GM23338 (cell line): ENCODE data around the gene PRG2.

Experiments
- EZH2 ChIP-seq: fragments of 200-600 bp; sonication (generic); IDR thresholded peaks from one replicate; pipeline ENCODE4 v1.8.0; 2017; ENCODE audit warnings: antibody characterized with exemption, mild to moderate bottlenecking, low read depth; ENCODE audit not compliant: unreplicated experiment
- POLR2AphosphoS5 ChIP-seq: IDR thresholded peaks from 2 replicates; pipeline ENCODE4 v1.6.1; 2016; ENCODE audit warnings: antibody characterized with exemption, low read depth
- TF ChIP-seq, protein P1 (sequence below), 2 experiments: fragments of 200-600 bp in 1 of 2; sonication (generic) in 1 of 2; conservative IDR thresholded peaks; 2 replicates each; pipeline versions ENCODE4 v1.5.1 to v1.6.1; 2016 to 2017; ENCODE audit warnings: antibody characterized with exemption in 2 of 2, low read depth in 2 of 2, mild to moderate bottlenecking in 2 of 2, moderate library complexity in 1 of 2

- TF ChIP-seq, protein P1, sequence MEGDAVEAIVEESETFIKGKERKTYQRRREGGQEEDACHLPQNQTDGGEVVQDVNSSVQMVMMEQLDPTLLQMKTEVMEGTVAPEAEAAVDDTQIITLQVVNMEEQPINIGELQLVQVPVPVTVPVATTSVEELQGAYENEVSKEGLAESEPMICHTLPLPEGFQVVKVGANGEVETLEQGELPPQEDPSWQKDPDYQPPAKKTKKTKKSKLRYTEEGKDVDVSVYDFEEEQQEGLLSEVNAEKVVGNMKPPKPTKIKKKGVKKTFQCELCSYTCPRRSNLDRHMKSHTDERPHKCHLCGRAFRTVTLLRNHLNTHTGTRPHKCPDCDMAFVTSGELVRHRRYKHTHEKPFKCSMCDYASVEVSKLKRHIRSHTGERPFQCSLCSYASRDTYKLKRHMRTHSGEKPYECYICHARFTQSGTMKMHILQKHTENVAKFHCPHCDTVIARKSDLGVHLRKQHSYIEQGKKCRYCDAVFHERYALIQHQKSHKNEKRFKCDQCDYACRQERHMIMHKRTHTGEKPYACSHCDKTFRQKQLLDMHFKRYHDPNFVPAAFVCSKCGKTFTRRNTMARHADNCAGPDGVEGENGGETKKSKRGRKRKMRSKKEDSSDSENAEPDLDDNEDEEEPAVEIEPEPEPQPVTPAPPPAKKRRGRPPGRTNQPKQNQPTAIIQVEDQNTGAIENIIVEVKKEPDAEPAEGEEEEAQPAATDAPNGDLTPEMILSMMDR (conservative IDR thresholded peaks at IDR 0.05; ENCODE audit: low read depth in 2 of 2) = no peak
- TF ChIP-seq EZH2 (no peak), POLR2AphosphoS5 (no peak)
Observed at GRCh38 chr11:57356268-57356667, 34.2 kb downstream of the PRG2 start.
